ENCODE measurements around the gene CILP2. TPM values are rescaled to one million over a fixed set of nuclear protein-coding genes. Genes with fewer than 3 reads are reported as not detected.

CILP2 gene
- total and polyA plus RNA-seq, 4 donors, result 0.08 to 0.42 (median 0.09) TPM; not detected in 1

GRCh38 chr19:19530423-19530804 lies 7.7 kb upstream of the CILP2 start:
- H3K27me3 ChIP-seq (ENCODE audit: control insufficient read depth in 4 of 4, insufficient read depth in 4 of 4, low read length in 3 of 4), result no peaks in the 10 kb centered on the region
- no peak for DNase-seq (ENCODE audit: low spot score)
- 72% methylated on average over 9 of the region's 9 CpGs for WGBS

More at GRCh38 chr19:19530423-19530804, 7.7 kb upstream of the CILP2 start:
- H3K4me3 ChIP-seq (ENCODE audit: low read depth in 1 of 3, low read length in 3 of 3), result no peak overlapping the region
- no peak for TF ChIP-seq TAF1 (conservative IDR thresholded peaks at IDR 0.05)
- TF ChIP-seq HNF4A (conservative IDR thresholded peaks at IDR 0.05), result no peak
- no peak for TF ChIP-seq HNF4G (IDR thresholded peaks at IDR 0.05)
- no peak for TF ChIP-seq SP1 (IDR thresholded peaks at IDR 0.05)
- no peak for TF ChIP-seq FOXA2 (IDR thresholded peaks at IDR 0.05)
- TF ChIP-seq RAD21 (IDR thresholded peaks at IDR 0.05), result no peak
- no peak for TF ChIP-seq ZBTB33 (IDR thresholded peaks at IDR 0.05)
- no peak for TF ChIP-seq GABPA (IDR thresholded peaks at IDR 0.05 in 1 of 2, conservative IDR thresholded peaks at IDR 0.05 in 1 of 2)
- TF ChIP-seq FOXA1 (IDR thresholded peaks at IDR 0.05), result no peak
- TF ChIP-seq REST (IDR thresholded peaks at IDR 0.05), result no peak
- TF ChIP-seq YY1 (IDR thresholded peaks at IDR 0.05), result no peak
- TF ChIP-seq, protein P1, sequence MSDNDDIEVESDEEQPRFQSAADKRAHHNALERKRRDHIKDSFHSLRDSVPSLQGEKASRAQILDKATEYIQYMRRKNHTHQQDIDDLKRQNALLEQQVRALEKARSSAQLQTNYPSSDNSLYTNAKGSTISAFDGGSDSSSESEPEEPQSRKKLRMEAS (IDR thresholded peaks at IDR 0.05), result no peak
- TF ChIP-seq, protein P2, sequence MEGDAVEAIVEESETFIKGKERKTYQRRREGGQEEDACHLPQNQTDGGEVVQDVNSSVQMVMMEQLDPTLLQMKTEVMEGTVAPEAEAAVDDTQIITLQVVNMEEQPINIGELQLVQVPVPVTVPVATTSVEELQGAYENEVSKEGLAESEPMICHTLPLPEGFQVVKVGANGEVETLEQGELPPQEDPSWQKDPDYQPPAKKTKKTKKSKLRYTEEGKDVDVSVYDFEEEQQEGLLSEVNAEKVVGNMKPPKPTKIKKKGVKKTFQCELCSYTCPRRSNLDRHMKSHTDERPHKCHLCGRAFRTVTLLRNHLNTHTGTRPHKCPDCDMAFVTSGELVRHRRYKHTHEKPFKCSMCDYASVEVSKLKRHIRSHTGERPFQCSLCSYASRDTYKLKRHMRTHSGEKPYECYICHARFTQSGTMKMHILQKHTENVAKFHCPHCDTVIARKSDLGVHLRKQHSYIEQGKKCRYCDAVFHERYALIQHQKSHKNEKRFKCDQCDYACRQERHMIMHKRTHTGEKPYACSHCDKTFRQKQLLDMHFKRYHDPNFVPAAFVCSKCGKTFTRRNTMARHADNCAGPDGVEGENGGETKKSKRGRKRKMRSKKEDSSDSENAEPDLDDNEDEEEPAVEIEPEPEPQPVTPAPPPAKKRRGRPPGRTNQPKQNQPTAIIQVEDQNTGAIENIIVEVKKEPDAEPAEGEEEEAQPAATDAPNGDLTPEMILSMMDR (IDR thresholded peaks at IDR 0.05; ENCODE audit: low read depth, low read length, missing input control), result no peak
- no peak for TF ChIP-seq RXRA (IDR thresholded peaks at IDR 0.05)
- TF ChIP-seq EGR1 (IDR thresholded peaks at IDR 0.05; ENCODE audit: low read depth in 2 of 2), result no peak
- TF ChIP-seq NR2F2 (IDR thresholded peaks at IDR 0.05), result no peak
- H3K27ac ChIP-seq (ENCODE audit: low read depth in 1 of 2, low read length in 2 of 2), result no peak overlapping the region
- no peaks in the 10 kb centered on the region for H3K9me3 ChIP-seq (ENCODE audit: control insufficient read depth in 4 of 4, low read length in 3 of 4)
- H3K9ac ChIP-seq (ENCODE audit: low read depth in 1 of 2, low read length in 2 of 2), result no peak overlapping the region
- peaks cover 0 to 7% (median 3%) of the 10 kb centered on the region in 4 donors for H3K4me1 ChIP-seq (ENCODE audit: control insufficient read depth in 4 of 4, insufficient read depth in 4 of 4, low read length in 3 of 4)
- peaks cover 0 to 10% (median 6%) of the 10 kb centered on the region in 4 donors for H3K36me3 ChIP-seq (ENCODE audit: control insufficient read depth in 4 of 4, insufficient read depth in 3 of 4, low read depth in 1 of 4, low read length in 3 of 4)

Measured in liver (tissue), 9 donors.